Thyroid gland (tissue), 4 donors: Measurements from ENCODE around the gene CCDC154. TPM values are rescaled to one million over a fixed set of nuclear protein-coding genes. Genes with fewer than 3 reads are reported as not detected.

Experiments used
- DNase-seq, 2 donors: peaks; one replicate each; pipeline ENCODE4 v3.0.0-alpha.2; 2019
- H3K27ac ChIP-seq, 3 donors: fragments of 200-600 bp; sonication (generic); 1 replicate in 2 of 3; 2 replicates in 1 of 3; pipeline ENCODE4 v1.5.1; 2016 to 2019; ENCODE audit warnings: mild to moderate bottlenecking in 1 of 3, moderate library complexity in 1 of 3
- H3K27me3 ChIP-seq: fragments of 200-600 bp; sonication (generic); one replicate; pipeline ENCODE4 v1.5.1; 2019
- H3K36me3 ChIP-seq, 2 donors: fragments of 200-600 bp; sonication (generic); one replicate each; pipeline ENCODE4 v1.5.1; 2016 to 2019
- H3K4me1 ChIP-seq, 2 donors: fragments of 200-600 bp; sonication (generic); one replicate each; pipeline ENCODE4 v1.5.1; 2017 to 2019
- H3K4me3 ChIP-seq, 3 donors: fragments of 200-600 bp; sonication (generic); replicated peaks in 1 of 3; 1 replicate in 2 of 3; 2 replicates in 1 of 3; pipeline ENCODE4 v1.5.1; 2016; ENCODE audit warnings: mild to moderate bottlenecking in 1 of 3
- H3K9me3 ChIP-seq: fragments of 200-600 bp; sonication (generic); one replicate; pipeline ENCODE4 v1.5.1; 2017
- CTCF ChIP-seq, 6 experiments: fragments of 200-600 bp in 3 of 6; fragments of 450-650 bp in 3 of 6; sonication (generic) in 3 of 6; IDR thresholded peaks; one replicate each; pipeline ENCODE4 v1.5.1; 2016 to 2019; ENCODE audit warnings: antibody characterized with exemption in 6 of 6, mild to moderate bottlenecking in 2 of 6, inconsistent platforms in 1 of 6, moderate library complexity in 1 of 6
- POLR2A ChIP-seq, 2 donors: fragments of 450-650 bp; IDR thresholded peaks; one replicate each; pipeline ENCODE4 v1.6.1; 2017; ENCODE audit warnings: antibody characterized with exemption in 2 of 2, mild to moderate bottlenecking in 2 of 2, moderate library complexity in 1 of 2
- WGBS, 2 donors: methylation state at CpG; one replicate each; pipeline ENCODE4 v1.1.5; 2017; 5-methylcytosine and 5-hydroxymethylcytosine counted together
- intact Hi-C: fragments of 100-400 bp; cut with DNase I; formaldehyde crosslinking; loops from one replicate; pipeline ENCODE4 v1.15.1; 2023
- total RNA-seq, 4 donors: library from RNA; depleted of rRNA; stranded (reverse); fragments of >200 nt; gene quantifications; one replicate each; pipeline ENCODE4 v1.2.3, GENCODE V29; 2016

Gene CCDC154
- total RNA-seq, 4 donors from 2014 or later = 0.27 to 1.6 (median 0.99) TPM

GRCh38 chr16:1475552-1476114 is 31.3 kb upstream of the CCDC154 start:
- H3K9me3 ChIP-seq = no peaks in the 10 kb centered on the region
- intact Hi-C loops = loop anchor here (5.0 to 10.0 kb wide), 2 partner anchors 63 to 131 kb away; partner anchors contain the start of gene UNKL
- H3K27ac ChIP-seq = peak overlapping the region in 2 of 3 donors; percentile 88 to 91
- H3K27me3 ChIP-seq = no peaks in the 10 kb centered on the region
- WGBS, 2 donors = 61 to 93% methylated on average over 7 to 15 of the region's 15 CpGs
- no peak for DNase-seq
- H3K36me3 ChIP-seq = no peaks in the 10 kb centered on the region
- H3K4me1 ChIP-seq = peaks cover 15 to 25% of the 10 kb centered on the region in 2 donors
- H3K4me3 ChIP-seq = peak overlapping the region; percentile 60 to 98 (median 72)
- TF ChIP-seq CTCF (IDR thresholded peaks at IDR 0.05) = no peak
- no peak for TF ChIP-seq POLR2A (IDR thresholded peaks at IDR 0.05)

- WGBS, 2 donors = 1% methylated on average over 20 to 25 of the region's 99 CpGs
- Histone ChIP-seq H3K9me3 (no peaks in the 10 kb centered on the region), H3K36me3 (no peaks in the 10 kb centered on the region), H3K4me1 (peaks cover 15 to 27% of the 10 kb centered on the region in 2 donors), H3K27ac (peak within 1 kb of the TSS; percentile 81 to 91 (median 88)), H3K27me3 (no peaks in the 10 kb centered on the region), H3K4me3 (peak within 1 kb of the TSS; percentile 60 to 98 (median 72))
- TF ChIP-seq CTCF (IDR thresholded peaks at IDR 0.05) = no peak
- TF ChIP-seq POLR2A (IDR thresholded peaks at IDR 0.05) = peak; percentile 64 to 81
- intact Hi-C loops = loop anchor here (5.0 to 10.0 kb wide), 2 partner anchors 63 to 130 kb away; partner anchors contain the start of gene UNKL
- DNase-seq = peak; percentile 92 to 93
Measured at GRCh38 chr16:1474796-1475551, 30.6 kb upstream of the CCDC154 start, which contains the start of gene CLCN7. CLCN7 (minus strand) TSS chr16:1475028; CDS start chr16:1474974, 54 bp downstream.

GRCh38 chr16:1474082-1474795 is 29.9 kb upstream of the CCDC154 start:
- 28 to 35% methylated on average over 15 to 16 of the region's 57 CpGs for WGBS, 2 donors
- peak overlapping the region; percentile 60 to 98 (median 72) for H3K4me3 ChIP-seq

GRCh38 chr16:1472974-1473373 is 28.6 kb upstream of the CCDC154 start:
- H3K36me3 ChIP-seq = no peaks in the 10 kb centered on the region
- no peak overlapping the region for H3K4me3 ChIP-seq
- no peak for DNase-seq
- no peak overlapping the region for H3K27ac ChIP-seq
- no peaks in the 10 kb centered on the region for H3K9me3 ChIP-seq
- H3K27me3 ChIP-seq = no peaks in the 10 kb centered on the region
- no peak for TF ChIP-seq CTCF (IDR thresholded peaks at IDR 0.05)
- peaks cover 15 to 27% of the 10 kb centered on the region in 2 donors for H3K4me1 ChIP-seq
- intact Hi-C loops = loop anchor here (10.0 kb wide), 1 partner anchor 128 kb away; no protein-coding TSS in a partner anchor
- WGBS, 2 donors = 51 to 79% methylated on average over 3 of the region's 3 CpGs

More at GRCh38 chr16:1474082-1474795, 29.9 kb upstream of the CCDC154 start:
- Histone ChIP-seq H3K27me3 (no peaks in the 10 kb centered on the region), H3K27ac (peak overlapping the region in 2 of 3 donors; percentile 88 to 91), H3K4me1 (peaks cover 15 to 27% of the 10 kb centered on the region in 2 donors), H3K9me3 (no peaks in the 10 kb centered on the region), H3K36me3 (no peaks in the 10 kb centered on the region)
- DNase-seq = peak in 1 of 2 donors; percentile 10
- intact Hi-C loops = loop anchor here (10.0 kb wide), 1 partner anchor 129 kb away; no protein-coding TSS in a partner anchor
- no peak for TF ChIP-seq CTCF (IDR thresholded peaks at IDR 0.05)
- no peak for TF ChIP-seq POLR2A (IDR thresholded peaks at IDR 0.05)
